ENCODE measurements around the gene DPEP1. TPM values are rescaled to one million over a fixed set of nuclear protein-coding genes. Genes with fewer than 3 reads are reported as not detected.

DPEP1 gene
- total and polyA plus RNA-seq, 4 donors: 0.14 to 0.83 (median 0.45) TPM

- WGBS: 96% methylated on average over 16 of the region's 16 CpGs
- Histone ChIP-seq H3K4me1 (ENCODE audit: control insufficient read depth in 4 of 4, insufficient read depth in 4 of 4, low read length in 3 of 4) (peaks cover 0 to 15% (median 8%) of the 10 kb centered on the region in 4 donors), H3K9ac (ENCODE audit: low read depth in 1 of 2, low read length in 2 of 2) (no peak overlapping the region), H3K9me3 (ENCODE audit: control insufficient read depth in 4 of 4, low read length in 3 of 4) (no peaks in the 10 kb centered on the region), H3K36me3 (ENCODE audit: control insufficient read depth in 4 of 4, insufficient read depth in 3 of 4, low read depth in 1 of 4, low read length in 3 of 4) (peaks cover 0 to 3% (median 0%) of the 10 kb centered on the region in 4 donors), H3K27me3 (ENCODE audit: control insufficient read depth in 4 of 4, insufficient read depth in 4 of 4, low read length in 3 of 4) (no peaks in the 10 kb centered on the region), H3K27ac (ENCODE audit: low read depth in 1 of 2, low read length in 2 of 2) (no peak overlapping the region), H3K4me3 (ENCODE audit: low read depth in 1 of 3, low read length in 3 of 3) (no peak overlapping the region)
- TF ChIP-seq YY1 (IDR thresholded peaks at IDR 0.05) (no peak), ATF3 (IDR thresholded peaks at IDR 0.05) (no peak), JUND (IDR thresholded peaks at IDR 0.05) (no peak), CTCF (IDR thresholded peaks at IDR 0.05; ENCODE audit: low read depth, low read length, missing input control) (no peak), HNF4G (IDR thresholded peaks at IDR 0.05) (no peak), FOXA1 (IDR thresholded peaks at IDR 0.05) (no peak)
- TF ChIP-seq, protein P1, sequence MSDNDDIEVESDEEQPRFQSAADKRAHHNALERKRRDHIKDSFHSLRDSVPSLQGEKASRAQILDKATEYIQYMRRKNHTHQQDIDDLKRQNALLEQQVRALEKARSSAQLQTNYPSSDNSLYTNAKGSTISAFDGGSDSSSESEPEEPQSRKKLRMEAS (IDR thresholded peaks at IDR 0.05): no peak
- DNase-seq (ENCODE audit: low spot score): no peak
Measured at GRCh38 chr16:89672177-89672941, 58.9 kb downstream of the DPEP1 start.

DNA sequence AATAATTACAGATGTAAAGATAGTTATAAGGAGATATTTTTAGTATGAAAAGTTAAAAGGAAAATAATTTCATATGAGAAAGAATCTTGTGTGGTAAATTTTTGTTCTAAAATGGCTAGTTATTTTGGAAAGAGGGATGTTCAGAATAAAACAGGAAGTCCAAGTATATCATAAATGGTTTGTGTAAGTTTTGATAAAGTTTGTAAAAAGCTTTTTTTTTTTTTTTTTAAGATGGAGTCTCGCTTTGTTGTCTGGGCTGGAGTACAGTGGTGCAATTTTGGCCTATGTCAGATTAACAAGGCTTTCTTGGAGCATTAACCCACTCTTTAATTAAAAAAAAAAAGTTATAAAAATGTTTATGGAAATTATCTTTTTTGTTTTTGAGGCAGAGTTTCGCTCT lies 64.8 kb downstream of the DPEP1 start:
- no peak overlapping the region for H3K9ac ChIP-seq (ENCODE audit: low read depth in 1 of 2, low read length in 2 of 2)
- TF ChIP-seq CTCF (IDR thresholded peaks at IDR 0.05; ENCODE audit: low read depth, low read length, missing input control) (no peak), SP1 (IDR thresholded peaks at IDR 0.05) (no peak), TAF1 (conservative IDR thresholded peaks at IDR 0.05) (no peak), GABPA (IDR thresholded peaks at IDR 0.05 in 1 of 2, conservative IDR thresholded peaks at IDR 0.05 in 1 of 2) (no peak), RAD21 (IDR thresholded peaks at IDR 0.05) (no peak), HNF4G (IDR thresholded peaks at IDR 0.05) (no peak), HNF4A (conservative IDR thresholded peaks at IDR 0.05) (no peak), RXRA (IDR thresholded peaks at IDR 0.05) (no peak)
- TF ChIP-seq, protein P1 (IDR thresholded peaks at IDR 0.05): no peak
- TF ChIP-seq, protein P2, sequence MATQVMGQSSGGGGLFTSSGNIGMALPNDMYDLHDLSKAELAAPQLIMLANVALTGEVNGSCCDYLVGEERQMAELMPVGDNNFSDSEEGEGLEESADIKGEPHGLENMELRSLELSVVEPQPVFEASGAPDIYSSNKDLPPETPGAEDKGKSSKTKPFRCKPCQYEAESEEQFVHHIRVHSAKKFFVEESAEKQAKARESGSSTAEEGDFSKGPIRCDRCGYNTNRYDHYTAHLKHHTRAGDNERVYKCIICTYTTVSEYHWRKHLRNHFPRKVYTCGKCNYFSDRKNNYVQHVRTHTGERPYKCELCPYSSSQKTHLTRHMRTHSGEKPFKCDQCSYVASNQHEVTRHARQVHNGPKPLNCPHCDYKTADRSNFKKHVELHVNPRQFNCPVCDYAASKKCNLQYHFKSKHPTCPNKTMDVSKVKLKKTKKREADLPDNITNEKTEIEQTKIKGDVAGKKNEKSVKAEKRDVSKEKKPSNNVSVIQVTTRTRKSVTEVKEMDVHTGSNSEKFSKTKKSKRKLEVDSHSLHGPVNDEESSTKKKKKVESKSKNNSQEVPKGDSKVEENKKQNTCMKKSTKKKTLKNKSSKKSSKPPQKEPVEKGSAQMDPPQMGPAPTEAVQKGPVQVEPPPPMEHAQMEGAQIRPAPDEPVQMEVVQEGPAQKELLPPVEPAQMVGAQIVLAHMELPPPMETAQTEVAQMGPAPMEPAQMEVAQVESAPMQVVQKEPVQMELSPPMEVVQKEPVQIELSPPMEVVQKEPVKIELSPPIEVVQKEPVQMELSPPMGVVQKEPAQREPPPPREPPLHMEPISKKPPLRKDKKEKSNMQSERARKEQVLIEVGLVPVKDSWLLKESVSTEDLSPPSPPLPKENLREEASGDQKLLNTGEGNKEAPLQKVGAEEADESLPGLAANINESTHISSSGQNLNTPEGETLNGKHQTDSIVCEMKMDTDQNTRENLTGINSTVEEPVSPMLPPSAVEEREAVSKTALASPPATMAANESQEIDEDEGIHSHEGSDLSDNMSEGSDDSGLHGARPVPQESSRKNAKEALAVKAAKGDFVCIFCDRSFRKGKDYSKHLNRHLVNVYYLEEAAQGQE (IDR thresholded peaks at IDR 0.05): no peak
- no peaks in the 10 kb centered on the region for H3K4me1 ChIP-seq (ENCODE audit: control insufficient read depth in 4 of 4, insufficient read depth in 4 of 4, low read length in 3 of 4)
- H3K4me3 ChIP-seq (ENCODE audit: low read depth in 1 of 3, low read length in 3 of 3): no peak overlapping the region
- 94% methylated on average over 2 of the region's 2 CpGs for WGBS
- DNase-seq (ENCODE audit: low spot score): no peak
- H3K27ac ChIP-seq (ENCODE audit: low read depth in 1 of 2, low read length in 2 of 2): no peak overlapping the region
- H3K27me3 ChIP-seq (ENCODE audit: control insufficient read depth in 4 of 4, insufficient read depth in 4 of 4, low read length in 3 of 4): no peaks in the 10 kb centered on the region
- no peaks in the 10 kb centered on the region for H3K36me3 ChIP-seq (ENCODE audit: control insufficient read depth in 4 of 4, insufficient read depth in 3 of 4, low read depth in 1 of 4, low read length in 3 of 4)
- no peaks in the 10 kb centered on the region for H3K9me3 ChIP-seq (ENCODE audit: control insufficient read depth in 4 of 4, low read length in 3 of 4)

All from liver (tissue), 9 donors.